GF-D8 (cell line): ENCODE data around the gene FER.

Source experiments
- DNase-seq: peaks from one replicate; lab custom pipeline; 2025; lab: John Stamatoyannopoulos, UW

The FER gene

GRCh38 chr5:109180668-109181067 is 433.0 kb downstream of the FER start:
- no peak for DNase-seq

DNA sequence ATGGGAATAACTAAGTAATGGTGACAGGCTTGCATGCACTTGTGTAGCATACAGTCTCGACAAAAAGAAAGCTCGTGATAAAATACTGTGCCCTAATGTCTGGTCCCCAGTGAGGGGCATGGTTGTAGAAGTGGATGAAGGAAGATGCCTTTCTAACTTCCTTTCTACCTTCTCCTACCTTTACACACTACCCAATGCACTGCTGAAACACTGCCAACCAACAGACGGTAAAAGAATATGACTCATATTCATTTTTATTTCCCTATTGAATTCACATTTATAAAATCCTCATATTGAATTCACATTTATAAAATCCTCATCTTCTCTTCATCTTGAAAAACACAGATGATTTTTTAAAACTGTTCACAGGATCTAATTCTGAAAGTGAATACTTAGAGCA is 439.1 kb downstream of the FER start:
- no peak for DNase-seq

DNA sequence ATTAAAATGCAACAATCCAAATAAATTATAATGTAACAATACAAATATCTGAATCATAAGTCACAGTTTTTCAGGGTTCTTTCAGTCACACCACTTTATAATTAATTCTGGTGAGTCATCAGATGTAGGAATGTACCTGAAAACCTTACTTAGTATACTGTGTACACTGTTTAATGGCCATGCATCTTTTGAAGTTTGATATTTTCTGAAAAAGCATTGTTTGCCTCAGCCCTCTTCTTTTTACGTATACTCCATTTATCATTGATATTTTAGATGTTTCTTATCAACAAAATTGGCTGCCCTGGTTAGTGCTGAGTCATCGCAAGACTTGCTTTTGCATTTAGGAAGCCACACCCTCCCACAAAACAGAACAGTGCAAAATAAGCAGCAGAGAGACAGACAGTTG is 443.5 kb downstream of the FER start:
- DNase-seq, result no peak

DNA sequence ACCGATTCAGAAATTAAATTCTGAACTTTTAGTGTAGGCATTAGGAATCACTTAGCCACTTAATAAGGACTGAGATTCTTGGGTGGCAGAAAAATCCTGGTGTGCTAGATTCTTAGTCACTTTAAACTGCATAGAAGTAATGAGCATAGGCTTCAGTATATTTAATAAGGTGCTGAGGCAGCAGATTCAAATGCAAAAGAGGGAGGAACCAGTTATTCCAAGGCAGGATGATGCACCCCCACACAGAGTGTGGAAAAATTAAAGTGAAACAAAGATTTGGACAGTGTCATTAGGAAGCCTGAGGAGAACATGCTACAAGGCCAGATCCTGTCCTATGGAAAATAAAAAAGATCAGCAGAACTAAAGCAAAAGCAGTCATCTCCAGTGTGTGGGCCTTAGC is 444.3 kb downstream of the FER start:
- DNase-seq, result no peak

GRCh38 chr5:109192555-109193281 is 445.0 kb downstream of the FER start:
- DNase-seq, result no peak

DNA sequence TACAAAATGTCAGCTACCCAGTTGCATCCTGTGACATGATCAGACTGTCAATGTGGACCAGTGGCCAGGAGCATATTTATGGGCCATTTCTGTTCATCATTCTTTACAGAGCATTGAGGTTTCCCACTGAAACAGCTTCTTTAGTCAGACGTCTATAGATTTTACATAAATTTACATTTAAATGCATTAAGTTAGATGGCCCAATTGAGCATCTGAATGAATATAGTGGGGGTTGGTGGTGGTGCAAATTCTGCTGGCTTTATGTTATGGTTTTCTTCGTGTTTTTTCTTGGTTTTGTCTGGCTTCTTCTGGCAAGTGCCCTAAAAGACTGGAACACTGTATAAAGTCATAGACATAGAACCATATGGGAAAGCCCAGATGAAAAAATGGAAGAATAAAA is 448.0 kb downstream of the FER start:
- no peak for DNase-seq

GRCh38 chr5:109196087-109196822 is 448.6 kb downstream of the FER start:
- no peak for DNase-seq

GRCh38 chr5:109196823-109197160 is 449.1 kb downstream of the FER start:
- no peak for DNase-seq

- DNase-seq, result no peak
Observed at GRCh38 chr5:109199289-109199688, 451.6 kb downstream of the FER start.

DNA sequence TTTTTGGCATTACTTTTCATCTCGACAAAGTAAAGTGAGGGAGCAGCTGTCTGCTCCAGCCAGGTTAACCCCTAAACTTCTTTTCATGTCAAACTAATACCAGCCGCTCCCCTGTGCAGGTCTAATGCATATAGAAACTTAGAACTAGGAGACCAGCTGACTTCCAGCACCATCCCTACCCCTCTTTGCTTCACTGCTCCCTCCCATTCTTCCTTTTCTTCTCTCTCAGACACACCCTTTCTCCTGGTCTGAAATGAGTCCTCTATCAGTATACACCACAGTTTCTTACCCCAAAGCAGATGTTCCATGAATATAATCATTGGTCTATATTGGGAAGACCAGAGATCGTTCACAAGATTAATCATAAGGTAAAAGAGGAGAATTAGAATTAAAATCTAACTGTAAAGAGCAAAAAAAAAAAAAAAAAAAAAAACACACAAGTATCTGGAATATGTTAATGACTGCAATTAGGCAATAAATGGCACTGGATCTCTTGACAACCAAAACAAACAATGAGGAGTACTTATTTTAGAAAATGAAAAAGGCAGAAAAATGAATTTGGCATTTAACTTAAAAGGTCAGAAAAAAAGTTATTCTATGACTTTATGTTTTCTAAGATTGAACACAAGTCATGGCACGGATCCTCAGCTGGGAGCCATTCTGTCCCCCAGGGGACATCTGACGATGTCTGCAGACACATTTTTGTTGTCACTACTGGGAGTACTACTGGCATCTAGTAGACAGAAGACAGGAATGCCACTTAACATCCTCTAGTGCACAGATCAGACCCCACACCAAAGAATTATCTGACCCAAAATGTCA is 452.3 kb downstream of the FER start:
- DNase-seq, result no peak

- DNase-seq, result no peak
Observed at GRCh38 chr5:109215040-109215439, 467.3 kb downstream of the FER start.

GRCh38 chr5:109218818-109219217 is 471.1 kb downstream of the FER start:
- DNase-seq, result no peak

DNA sequence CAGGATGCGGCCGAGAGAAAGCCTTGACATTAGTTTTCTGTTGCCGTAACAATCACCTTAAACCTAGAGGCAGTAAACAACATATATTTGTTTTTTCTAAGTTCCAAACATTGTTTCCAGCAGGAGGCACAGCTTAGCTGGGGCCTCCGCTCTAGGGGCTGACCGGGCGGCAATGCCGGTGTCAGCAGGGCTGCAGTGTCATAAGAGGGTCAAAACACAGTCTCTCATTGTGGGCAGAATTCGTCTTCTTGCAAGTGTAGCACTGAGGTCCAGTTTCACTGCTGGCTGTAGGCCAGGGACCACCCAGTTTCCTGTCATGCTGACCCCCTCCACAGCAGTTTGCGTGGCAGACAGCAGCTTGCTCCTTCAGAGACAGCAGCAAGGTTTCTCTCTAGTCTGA is 475.8 kb downstream of the FER start:
- DNase-seq, result no peak

DNA sequence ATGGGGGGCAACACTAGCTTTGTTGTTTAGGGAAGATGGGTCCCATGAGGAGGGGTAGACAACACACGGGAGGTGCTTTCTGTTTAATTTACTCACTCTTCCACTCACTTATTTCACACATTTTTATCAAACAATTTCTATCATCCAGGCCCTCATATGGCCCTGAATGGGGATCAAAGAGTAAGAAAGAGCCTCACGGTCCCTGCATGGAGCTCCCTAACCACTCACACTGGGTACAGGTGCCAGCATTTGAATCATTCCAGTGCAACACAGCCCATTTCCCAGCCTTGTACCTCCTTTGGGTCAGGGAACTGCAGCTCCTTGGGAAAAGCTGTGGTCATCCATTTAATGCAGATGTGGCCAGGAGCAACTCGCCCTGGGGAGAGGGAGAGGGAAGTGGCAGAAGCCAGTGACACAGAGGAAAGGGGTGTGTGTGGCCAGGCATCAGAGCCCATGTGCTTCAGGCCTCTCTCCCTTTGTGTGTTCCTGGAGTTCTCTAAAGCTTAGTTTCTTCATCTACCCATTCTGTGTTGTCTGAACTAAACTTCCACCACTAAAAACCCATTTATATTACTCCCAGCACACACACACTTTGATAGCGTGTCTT is 476.7 kb downstream of the FER start:
- DNase-seq, result no peak

GRCh38 chr5:109225716-109226625 is 478.3 kb downstream of the FER start:
- DNase-seq, result no peak

DNA sequence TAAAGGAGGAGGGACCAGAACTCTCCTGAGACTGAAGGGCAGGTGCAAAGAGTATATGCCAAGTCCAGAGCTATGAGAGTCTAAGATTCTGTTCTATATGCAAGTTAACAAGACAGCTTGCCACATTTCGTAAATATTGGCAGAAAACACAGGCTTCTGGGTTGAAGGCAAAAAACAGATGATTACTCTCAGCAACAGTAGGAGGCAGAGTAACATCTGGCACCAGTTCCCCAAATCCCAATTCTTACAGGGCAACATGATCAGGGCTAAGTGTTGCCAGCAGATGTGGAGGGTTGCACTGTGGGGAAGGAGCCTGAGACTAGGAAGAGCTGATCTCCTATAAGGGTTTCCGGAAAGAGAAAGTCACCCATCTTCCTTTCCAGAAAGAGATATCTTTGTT is 482.7 kb downstream of the FER start:
- DNase-seq, result no peak

GRCh38 chr5:109231331-109231730 is 483.6 kb downstream of the FER start:
- no peak for DNase-seq

DNA sequence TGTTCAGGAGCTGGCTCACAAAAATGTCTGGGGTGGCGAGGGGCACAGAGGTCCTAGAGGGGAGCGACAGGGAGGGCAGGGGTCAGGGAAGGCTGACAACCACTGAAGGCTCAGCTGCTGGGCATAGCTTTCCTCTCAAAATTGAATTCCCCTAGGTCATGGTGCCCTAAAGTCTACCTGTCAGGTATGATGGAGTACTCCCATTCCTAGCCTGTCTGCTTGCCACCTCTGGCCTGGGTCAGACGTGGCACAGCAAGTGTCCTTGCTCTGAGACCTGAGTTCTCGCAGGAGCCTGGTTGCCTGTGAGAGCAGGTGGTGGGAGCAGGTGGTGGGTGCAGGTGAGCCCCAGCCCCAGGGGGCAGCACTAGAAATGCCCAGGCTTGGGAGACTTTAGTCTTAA is 486.7 kb downstream of the FER start:
- no peak for DNase-seq

DNA sequence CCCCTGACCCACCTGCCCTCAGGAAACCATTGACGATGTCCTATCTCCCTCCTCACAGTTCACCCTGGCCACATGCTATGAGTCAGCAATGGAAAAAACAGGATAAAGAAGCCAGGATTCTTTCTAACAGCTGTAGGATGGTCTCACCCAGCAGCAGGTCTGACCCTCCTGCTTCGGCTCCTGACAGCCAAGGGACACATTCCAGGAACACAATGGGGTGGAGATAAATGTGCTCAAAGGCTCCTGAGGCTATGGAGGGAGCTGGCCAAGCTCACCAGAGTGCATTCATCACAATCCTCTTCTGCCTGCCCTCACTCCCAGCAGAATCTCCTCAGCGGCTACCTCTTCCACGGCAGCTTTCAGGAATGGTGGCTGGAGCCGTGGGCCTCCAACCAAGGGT is 491.8 kb downstream of the FER start:
- no peak for DNase-seq

DNA sequence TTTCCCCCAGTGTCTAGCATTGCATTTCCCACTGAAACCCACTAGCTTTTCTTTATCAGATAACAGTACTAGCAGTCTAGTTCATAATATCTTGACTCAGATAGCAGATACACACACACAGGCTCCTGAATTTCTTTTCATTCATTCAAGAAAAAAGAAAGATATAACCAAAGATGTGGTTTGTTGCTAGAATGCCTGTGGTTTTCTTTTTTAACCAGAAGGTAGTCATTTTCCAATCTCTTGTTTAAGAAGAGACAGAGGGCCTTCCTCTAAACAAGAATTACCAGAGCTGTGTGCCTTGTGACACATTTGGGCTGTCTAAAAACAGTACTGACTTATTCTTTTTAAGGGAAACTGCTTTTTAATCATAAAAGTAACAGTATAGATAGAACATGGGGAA is 494.8 kb downstream of the FER start:
- DNase-seq, result no peak

- DNase-seq, result no peak
Observed at GRCh38 chr5:109246395-109246794, 498.7 kb downstream of the FER start.
